DND-41 (cell line): ENCODE results near the gene GSG1L.

Source experiments
- EZH2 ChIP-seq: IDR thresholded peaks from 3 replicates; pipeline ENCODE4 v1.6.1; 2012; ENCODE audit warnings: borderline replicate concordance, low read depth, mild to moderate bottlenecking, moderate library complexity, low read length, inconsistent platforms; ENCODE audit not compliant: severe bottlenecking
- TF ChIP-seq, protein P1 (sequence below): IDR thresholded peaks from 2 replicates; pipeline ENCODE4 v1.5.1; 2012; ENCODE audit warnings: borderline replicate concordance, low read length, moderate library complexity, mild to moderate bottlenecking; ENCODE audit not compliant: poor library complexity, severe bottlenecking; ENCODE audit errors: extremely low read depth

DNA sequence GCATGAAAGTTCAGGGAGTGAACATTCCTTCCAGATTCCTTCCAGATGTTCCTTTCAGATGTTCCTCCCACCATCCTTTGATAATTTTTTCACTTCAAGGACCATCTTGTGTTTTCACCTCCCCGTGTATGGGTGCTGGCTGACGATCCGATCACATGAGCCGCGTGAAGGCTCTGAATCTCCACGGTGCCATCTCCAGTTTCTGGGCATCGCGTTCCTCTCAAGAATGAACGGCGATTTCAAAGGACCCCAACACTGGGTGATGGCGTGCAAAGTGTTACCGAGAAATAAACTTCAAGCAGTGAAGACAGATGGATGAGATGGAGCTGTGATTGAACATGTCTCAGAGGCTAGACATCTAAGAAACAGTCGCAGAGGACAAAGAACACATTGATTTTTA is 245.3 kb downstream of the GSG1L start:
- TF ChIP-seq, protein P1, sequence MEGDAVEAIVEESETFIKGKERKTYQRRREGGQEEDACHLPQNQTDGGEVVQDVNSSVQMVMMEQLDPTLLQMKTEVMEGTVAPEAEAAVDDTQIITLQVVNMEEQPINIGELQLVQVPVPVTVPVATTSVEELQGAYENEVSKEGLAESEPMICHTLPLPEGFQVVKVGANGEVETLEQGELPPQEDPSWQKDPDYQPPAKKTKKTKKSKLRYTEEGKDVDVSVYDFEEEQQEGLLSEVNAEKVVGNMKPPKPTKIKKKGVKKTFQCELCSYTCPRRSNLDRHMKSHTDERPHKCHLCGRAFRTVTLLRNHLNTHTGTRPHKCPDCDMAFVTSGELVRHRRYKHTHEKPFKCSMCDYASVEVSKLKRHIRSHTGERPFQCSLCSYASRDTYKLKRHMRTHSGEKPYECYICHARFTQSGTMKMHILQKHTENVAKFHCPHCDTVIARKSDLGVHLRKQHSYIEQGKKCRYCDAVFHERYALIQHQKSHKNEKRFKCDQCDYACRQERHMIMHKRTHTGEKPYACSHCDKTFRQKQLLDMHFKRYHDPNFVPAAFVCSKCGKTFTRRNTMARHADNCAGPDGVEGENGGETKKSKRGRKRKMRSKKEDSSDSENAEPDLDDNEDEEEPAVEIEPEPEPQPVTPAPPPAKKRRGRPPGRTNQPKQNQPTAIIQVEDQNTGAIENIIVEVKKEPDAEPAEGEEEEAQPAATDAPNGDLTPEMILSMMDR, result no peak
- TF ChIP-seq EZH2, result no peak
